Mesendoderm (in vitro differentiated cells): ENCODE results near the gene FAM89A.

Experiments used
- DNase-seq: peaks from one replicate; pipeline ENCODE4 v3.0.0; 2013
- H2AK5ac ChIP-seq: 2 replicates; pipeline ENCODE4 v1.6.1; 2013; ENCODE audit warnings: low read length, inconsistent platforms
- H2BK120ac ChIP-seq: 2 replicates; pipeline ENCODE4 v1.6.1; 2013; ENCODE audit warnings: low read depth, mild to moderate bottlenecking, low read length, moderate library complexity, mixed read lengths
- H2BK15ac ChIP-seq: replicated peaks from 2 replicates; pipeline ENCODE4 v1.6.1; 2013; ENCODE audit warnings: low read depth, mild to moderate bottlenecking, moderate library complexity
- H2BK5ac ChIP-seq: 2 replicates; pipeline ENCODE4 v1.6.1; 2013; ENCODE audit warnings: low read length, inconsistent platforms
- H3K18ac ChIP-seq: 2 replicates; pipeline ENCODE4 v1.6.1; 2013; ENCODE audit warnings: mild to moderate bottlenecking, low read length, mixed read lengths
- H3K23ac ChIP-seq: one replicate; pipeline ENCODE4 v1.6.1; 2013; ENCODE audit warnings: low read length
- H3K27ac ChIP-seq: 2 replicates; pipeline ENCODE4 v1.5.1; 2013; ENCODE audit warnings: low read depth, mild to moderate bottlenecking, inconsistent platforms, low read length, moderate library complexity
- H3K27me3 ChIP-seq: 2 replicates; pipeline ENCODE4 v1.6.1; 2013; ENCODE audit warnings: low read length, control low read depth, mild to moderate bottlenecking, inconsistent platforms; ENCODE audit not compliant: insufficient read depth, poor library complexity
- H3K36me3 ChIP-seq: 2 replicates; pipeline ENCODE4 v1.6.1; 2013; ENCODE audit warnings: low read length, inconsistent platforms; ENCODE audit not compliant: control insufficient read depth, insufficient read depth
- H3K4ac ChIP-seq: one replicate; pipeline ENCODE4 v1.6.1; 2013; ENCODE audit warnings: low read depth, mild to moderate bottlenecking, low read length, moderate library complexity
- H3K4me1 ChIP-seq: 2 replicates; pipeline ENCODE4 v1.6.1; 2013; ENCODE audit warnings: low read depth, low read length, inconsistent platforms; ENCODE audit not compliant: control insufficient read depth
- H3K4me2 ChIP-seq: 2 replicates; pipeline ENCODE4 v1.6.1; 2013; ENCODE audit warnings: low read length
- H3K4me3 ChIP-seq: 2 replicates; pipeline ENCODE4 v1.5.1; 2013; ENCODE audit warnings: mild to moderate bottlenecking, low read length
- H3K56ac ChIP-seq: one replicate; pipeline ENCODE4 v1.6.1; 2013; ENCODE audit warnings: low read length
- H3K79me1 ChIP-seq: 2 replicates; pipeline ENCODE4 v1.6.1; 2013; ENCODE audit warnings: low read length, inconsistent platforms
- H3K79me2 ChIP-seq: 2 replicates; pipeline ENCODE4 v1.6.1; 2013; ENCODE audit warnings: mild to moderate bottlenecking, low read length; ENCODE audit not compliant: control insufficient read depth, insufficient read depth
- H3K9ac ChIP-seq: 2 replicates; pipeline ENCODE4 v1.6.1; 2013; ENCODE audit warnings: low read length, inconsistent platforms
- H4K5ac ChIP-seq: one replicate; pipeline ENCODE4 v1.6.1; 2013; ENCODE audit warnings: low read length
- H4K8ac ChIP-seq: one replicate; pipeline ENCODE4 v1.6.1; 2013; ENCODE audit warnings: low read depth, mild to moderate bottlenecking, control low read depth, low read length, moderate library complexity
- WGBS: extraction: QIAGEN DNeasy Blood & Tissue Kit; methylation state at CpG from one replicate; pipeline ENCODE4 v1.1.7; 2013; ENCODE audit warnings: low lambda C conversion rate, missing lambda C conversion rate; ENCODE audit not compliant: insufficient coverage; ENCODE audit errors: extremely low coverage; 5-methylcytosine and 5-hydroxymethylcytosine counted together

The FAM89A gene

DNA sequence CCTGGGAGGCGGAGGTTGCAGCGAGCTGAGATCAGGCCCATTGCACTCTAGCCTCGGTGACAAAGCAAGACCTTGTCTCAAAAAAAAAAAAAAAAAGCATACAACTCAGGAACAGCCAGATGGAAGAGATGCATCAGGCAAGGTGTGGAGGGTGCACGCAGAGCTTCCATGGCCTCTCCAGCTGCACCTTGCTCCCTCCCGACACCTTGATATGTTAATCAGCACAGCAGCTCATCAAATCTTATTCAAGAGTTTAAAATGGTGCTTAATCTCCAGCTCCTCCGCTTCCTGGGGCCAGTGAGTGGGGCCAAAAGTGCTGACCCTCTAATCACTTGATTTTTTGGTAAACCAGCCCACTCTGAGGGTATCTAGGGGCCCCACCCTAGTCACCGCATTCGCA is 29.3 kb upstream of the FAM89A start:
- no peak overlapping the region for H3K4me3 ChIP-seq
- H2BK15ac ChIP-seq: no peak overlapping the region
- H3K4me1 ChIP-seq: no peaks in the 10 kb centered on the region
- H3K79me1 ChIP-seq: no peaks in the 10 kb centered on the region
- no peak overlapping the region for H2BK120ac ChIP-seq
- H3K79me2 ChIP-seq: no peaks in the 10 kb centered on the region
- H2BK5ac ChIP-seq: no peak overlapping the region
- no peak for DNase-seq
- no peak overlapping the region for H3K4ac ChIP-seq
- H3K27ac ChIP-seq: no peak overlapping the region
- H4K8ac ChIP-seq: no peak overlapping the region
- H3K4me2 ChIP-seq: no peak overlapping the region
- no peak overlapping the region for H3K56ac ChIP-seq
- no peak overlapping the region for H2AK5ac ChIP-seq
- WGBS: no CpG with 5 or more reads among the region's 8 CpGs
- no peaks in the 10 kb centered on the region for H3K27me3 ChIP-seq
- no peaks in the 10 kb centered on the region for H3K36me3 ChIP-seq
- no peak overlapping the region for H3K23ac ChIP-seq
- no peak overlapping the region for H3K18ac ChIP-seq
- H3K9ac ChIP-seq: no peak overlapping the region
- H4K5ac ChIP-seq: no peak overlapping the region

DNA sequence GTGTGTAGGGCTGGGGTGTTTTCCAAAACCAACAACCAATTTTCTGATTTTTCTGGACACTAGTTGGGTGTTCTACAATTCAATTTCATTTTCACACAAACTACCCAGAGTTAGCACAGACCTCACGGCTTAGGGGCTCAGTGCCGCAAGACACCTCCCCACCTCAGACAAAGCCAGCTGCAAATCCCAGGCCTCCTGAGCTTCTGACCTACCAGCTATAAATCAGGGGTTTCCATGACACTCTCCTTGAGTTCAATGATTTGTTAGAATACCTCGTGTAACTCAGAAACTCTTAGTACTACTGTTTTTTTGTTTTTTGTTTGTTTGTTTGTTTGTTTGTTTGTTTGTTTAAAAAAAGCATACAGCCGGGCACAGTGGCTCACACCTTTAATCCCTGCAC is 28.7 kb upstream of the FAM89A start:
- no CpG with 5 or more reads among the region's 4 CpGs for WGBS
- Histone ChIP-seq H3K4me2 (no peak overlapping the region), H2BK15ac (no peak overlapping the region), H3K56ac (no peak overlapping the region), H3K4me3 (no peak overlapping the region), H3K27ac (no peak overlapping the region), H3K79me2 (no peaks in the 10 kb centered on the region), H3K4ac (no peak overlapping the region), H2BK5ac (no peak overlapping the region), H3K79me1 (no peaks in the 10 kb centered on the region), H3K9ac (no peak overlapping the region), H4K8ac (no peak overlapping the region), H3K23ac (no peak overlapping the region), H2BK120ac (no peak overlapping the region), H4K5ac (no peak overlapping the region), H3K27me3 (no peaks in the 10 kb centered on the region), H2AK5ac (no peak overlapping the region), H3K36me3 (no peaks in the 10 kb centered on the region), H3K18ac (no peak overlapping the region), H3K4me1 (no peaks in the 10 kb centered on the region)
- no peak for DNase-seq

- Histone ChIP-seq H3K4me3 (no peak overlapping the region), H3K9ac (no peak overlapping the region), H3K27ac (no peak overlapping the region), H3K36me3 (no peaks in the 10 kb centered on the region), H3K27me3 (no peaks in the 10 kb centered on the region), H2BK120ac (no peak overlapping the region), H4K5ac (no peak overlapping the region), H3K4me2 (no peak overlapping the region), H3K4me1 (no peaks in the 10 kb centered on the region), H4K8ac (no peak overlapping the region), H2BK5ac (no peak overlapping the region), H3K23ac (no peak overlapping the region), H2BK15ac (no peak overlapping the region), H3K4ac (no peak overlapping the region), H2AK5ac (no peak overlapping the region), H3K18ac (no peak overlapping the region), H3K79me2 (no peaks in the 10 kb centered on the region), H3K79me1 (no peaks in the 10 kb centered on the region), H3K56ac (no peak overlapping the region)
- DNase-seq: peak; percentile 80
- no CpG with 5 or more reads among the region's 11 CpGs for WGBS
These were observed 25.6 kb upstream of the FAM89A start for GRCh38 chr1:231065510-231066241.

DNA sequence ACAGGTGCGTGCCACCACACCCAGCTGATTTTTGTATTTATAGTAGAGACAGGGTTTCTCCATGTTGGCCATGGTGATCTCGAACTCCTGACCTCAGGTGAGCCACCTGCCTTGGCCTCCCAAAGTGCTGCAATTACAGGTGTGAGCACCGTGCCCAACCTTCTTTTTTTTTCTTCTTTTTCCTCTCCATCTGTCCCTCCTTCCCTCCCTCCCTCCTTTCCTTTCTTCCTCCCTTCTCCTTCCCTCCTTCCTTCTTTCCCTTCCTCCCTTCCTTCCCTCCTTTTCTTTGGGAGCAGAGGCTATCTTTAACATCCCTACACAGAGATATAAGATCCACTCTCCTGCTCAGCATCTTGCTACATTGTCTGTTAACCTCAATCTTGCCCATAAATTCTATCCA is 24.4 kb upstream of the FAM89A start:
- H3K4ac ChIP-seq: no peak overlapping the region
- H3K27ac ChIP-seq: no peak overlapping the region
- H2AK5ac ChIP-seq: no peak overlapping the region
- no CpG with 5 or more reads among the region's 3 CpGs for WGBS
- no peak overlapping the region for H3K4me2 ChIP-seq
- DNase-seq: no peak
- H2BK15ac ChIP-seq: no peak overlapping the region
- H2BK120ac ChIP-seq: no peak overlapping the region
- no peak overlapping the region for H3K23ac ChIP-seq
- no peak overlapping the region for H3K18ac ChIP-seq
- H3K36me3 ChIP-seq: no peaks in the 10 kb centered on the region
- no peak overlapping the region for H4K5ac ChIP-seq
- H3K4me1 ChIP-seq: no peaks in the 10 kb centered on the region
- no peaks in the 10 kb centered on the region for H3K27me3 ChIP-seq
- H4K8ac ChIP-seq: no peak overlapping the region
- H3K56ac ChIP-seq: no peak overlapping the region
- H2BK5ac ChIP-seq: no peak overlapping the region
- H3K79me2 ChIP-seq: no peaks in the 10 kb centered on the region
- no peaks in the 10 kb centered on the region for H3K79me1 ChIP-seq
- no peak overlapping the region for H3K4me3 ChIP-seq
- H3K9ac ChIP-seq: no peak overlapping the region

GRCh38 chr1:231063331-231063730 is 23.3 kb upstream of the FAM89A start:
- no peak for DNase-seq

More at GRCh38 chr1:231063331-231063730, 23.3 kb upstream of the FAM89A start:
- Histone ChIP-seq H3K56ac (no peak overlapping the region), H3K9ac (no peak overlapping the region), H3K4ac (no peak overlapping the region), H2BK15ac (no peak overlapping the region), H3K23ac (no peak overlapping the region), H3K4me1 (no peaks in the 10 kb centered on the region), H2BK120ac (no peak overlapping the region), H3K36me3 (no peaks in the 10 kb centered on the region), H3K4me3 (no peak overlapping the region), H4K8ac (no peak overlapping the region), H3K79me2 (no peaks in the 10 kb centered on the region), H2AK5ac (no peak overlapping the region), H3K27ac (no peak overlapping the region), H2BK5ac (no peak overlapping the region), H3K79me1 (no peaks in the 10 kb centered on the region), H3K4me2 (no peak overlapping the region), H3K18ac (no peak overlapping the region), H4K5ac (no peak overlapping the region), H3K27me3 (no peaks in the 10 kb centered on the region)
- no CpG with 5 or more reads among the region's 6 CpGs for WGBS
